GM19438 (cell line): ENCODE measurements around the gene TRAF3IP3.
"Not testable (repeated sequence)": the region's sequence is repeated elsewhere in the genome, so short reads cannot be mapped to it uniquely, and the experiment has no call there.

Experiments used
- ATAC-seq: cut with Tn5 transposase; IDR thresholded peaks from one replicate; pipeline ENCODE4 v1.9.1; 2021; ENCODE audit warnings: low read depth; ENCODE audit not compliant: unreplicated experiment

The TRAF3IP3 gene

DNA sequence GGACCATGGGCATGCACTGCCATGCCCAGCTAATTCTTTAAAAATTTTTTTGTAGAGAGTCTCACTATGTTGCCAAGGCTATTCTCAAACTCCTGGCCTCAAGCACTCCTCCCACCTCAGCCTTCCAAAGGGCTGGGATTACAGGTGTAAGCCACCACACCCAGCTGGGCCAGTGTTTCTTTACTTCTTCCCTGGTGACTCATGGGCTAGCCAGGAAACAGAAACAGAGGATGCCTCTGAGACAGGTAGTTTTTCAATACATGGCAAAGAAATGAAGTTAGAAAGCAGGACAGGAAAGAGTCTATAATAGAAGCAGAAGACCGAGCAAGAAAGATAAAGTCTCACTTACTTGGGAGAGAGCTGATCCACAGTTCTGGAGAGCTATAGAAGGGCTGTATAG is 36.1 kb downstream of the TRAF3IP3 start:
- ATAC-seq, result no peak

DNA sequence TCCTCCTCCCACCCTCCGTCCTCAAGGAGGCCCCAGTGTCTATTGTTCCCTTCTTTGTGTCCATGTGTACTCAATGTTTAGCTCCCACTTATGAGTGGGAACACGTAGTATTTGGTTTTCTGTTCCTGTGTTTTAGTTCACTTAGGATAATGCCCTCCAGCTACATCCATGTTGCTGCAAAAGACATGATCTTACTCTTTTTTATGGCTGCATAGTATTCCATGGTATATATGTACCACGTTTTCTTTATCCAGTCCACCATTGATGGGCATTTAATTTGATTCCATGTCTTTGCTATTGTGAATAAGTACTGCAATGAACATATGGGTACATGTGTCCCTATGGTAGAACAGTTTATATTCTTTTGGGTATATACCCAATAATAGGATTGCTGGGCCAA is 37.9 kb downstream of the TRAF3IP3 start:
- ATAC-seq, result not testable (repeated sequence)

DNA sequence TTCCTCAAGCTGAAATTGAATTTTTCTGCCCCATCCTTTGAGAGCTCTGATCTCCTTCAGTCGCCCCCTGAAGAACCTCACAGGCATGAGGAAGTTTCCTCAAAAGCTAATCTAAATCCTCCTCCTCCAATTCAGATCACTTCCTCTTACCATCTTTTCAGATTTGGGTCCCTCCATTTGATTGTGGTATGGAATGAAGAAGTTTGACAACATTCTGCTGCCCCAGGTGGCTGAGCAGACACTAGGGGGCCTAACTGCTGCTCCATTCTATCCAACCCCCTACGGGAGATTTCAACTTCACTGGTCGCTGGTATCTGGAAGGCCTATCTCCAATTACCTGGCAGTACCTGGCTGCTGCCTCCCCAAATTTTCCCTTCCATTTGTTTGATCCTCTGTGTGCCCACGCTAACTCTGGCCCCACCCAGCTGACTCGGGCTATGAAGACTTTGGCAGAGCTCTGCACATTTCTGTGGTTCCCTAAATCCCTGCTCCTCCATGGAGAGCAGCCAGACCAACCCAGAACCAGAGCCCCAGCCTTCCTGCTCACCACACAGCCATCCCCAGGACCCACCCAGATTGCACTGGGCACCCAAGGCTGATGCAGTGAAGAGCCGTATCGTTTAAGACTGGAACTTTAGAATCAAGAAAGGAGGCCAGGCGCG is 42.3 kb downstream of the TRAF3IP3 start:
- ATAC-seq, result no peak

DNA sequence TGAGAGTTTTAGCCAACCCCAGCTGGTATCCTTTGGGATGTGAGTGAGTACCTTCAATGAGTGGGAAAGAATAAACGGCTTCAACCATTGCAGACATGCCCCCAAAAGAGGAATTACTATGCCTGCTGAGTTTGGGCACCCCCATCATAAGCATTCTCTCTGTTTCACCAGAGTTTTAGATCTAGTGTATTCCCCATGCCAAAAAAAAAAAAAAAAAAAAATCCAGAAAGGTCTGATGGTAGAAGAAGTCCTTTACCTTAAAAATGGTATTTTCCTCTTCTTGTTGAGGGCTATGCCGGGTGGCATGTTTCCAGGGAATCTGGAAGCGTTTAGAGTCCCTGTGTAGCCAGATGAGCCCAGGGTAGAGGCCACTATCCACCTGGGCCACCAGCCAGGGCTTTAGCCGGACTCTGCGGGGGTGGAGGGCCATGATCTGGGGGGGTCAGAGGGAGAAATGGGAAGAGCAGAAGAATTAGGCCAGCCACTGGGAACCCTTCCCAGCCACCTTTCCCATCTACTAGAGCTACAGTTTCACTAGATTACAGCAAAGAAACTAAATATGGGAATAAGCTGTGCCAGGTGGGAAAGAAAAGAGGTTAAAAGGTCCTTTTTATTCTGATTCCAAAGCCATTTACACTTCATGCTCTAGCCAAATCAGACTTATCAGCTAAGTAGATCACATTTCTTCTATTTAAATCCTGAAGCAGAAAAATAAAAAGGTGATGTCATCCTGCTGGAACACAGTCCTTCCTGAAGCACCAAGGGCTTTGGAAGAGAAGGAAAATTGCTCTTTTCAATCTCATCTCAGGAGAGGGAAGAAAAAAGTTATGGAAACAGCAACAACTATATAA is 45.4 kb downstream of the TRAF3IP3 start:
- no peak for ATAC-seq

DNA sequence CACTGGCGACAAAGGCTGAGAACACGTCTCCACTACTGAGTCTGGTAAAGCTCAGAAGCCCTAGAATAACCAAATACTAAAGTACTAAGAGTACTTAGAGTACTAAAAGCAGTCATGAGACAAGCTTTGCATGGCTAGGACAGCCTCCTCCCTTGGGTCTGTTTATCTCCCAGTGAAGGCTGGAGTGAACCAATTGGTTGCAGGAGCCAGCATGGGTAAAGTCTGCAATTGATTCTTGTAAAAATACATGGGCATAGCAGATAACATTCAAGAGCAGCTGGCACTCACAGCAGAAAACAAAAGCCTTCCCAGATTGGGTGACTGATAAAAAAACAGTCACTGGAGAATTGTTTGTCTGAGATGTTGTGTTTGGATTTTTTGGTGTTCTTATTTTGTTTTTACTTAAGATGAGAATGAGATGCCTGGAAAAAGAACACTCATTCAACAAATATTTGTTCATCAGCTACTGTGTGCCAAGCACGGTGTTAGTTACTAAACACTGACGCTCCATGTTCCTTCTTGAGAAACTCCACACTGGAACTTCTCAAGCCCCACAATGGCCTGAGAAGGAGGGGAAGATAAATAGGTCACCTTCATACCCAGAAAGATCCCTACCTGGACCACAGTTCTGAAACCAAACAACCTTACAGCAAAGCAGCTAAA is 46.4 kb downstream of the TRAF3IP3 start:
- ATAC-seq, result no peak

GRCh38 chr1:209802780-209803152 is 46.9 kb downstream of the TRAF3IP3 start:
- ATAC-seq, result no peak

DNA sequence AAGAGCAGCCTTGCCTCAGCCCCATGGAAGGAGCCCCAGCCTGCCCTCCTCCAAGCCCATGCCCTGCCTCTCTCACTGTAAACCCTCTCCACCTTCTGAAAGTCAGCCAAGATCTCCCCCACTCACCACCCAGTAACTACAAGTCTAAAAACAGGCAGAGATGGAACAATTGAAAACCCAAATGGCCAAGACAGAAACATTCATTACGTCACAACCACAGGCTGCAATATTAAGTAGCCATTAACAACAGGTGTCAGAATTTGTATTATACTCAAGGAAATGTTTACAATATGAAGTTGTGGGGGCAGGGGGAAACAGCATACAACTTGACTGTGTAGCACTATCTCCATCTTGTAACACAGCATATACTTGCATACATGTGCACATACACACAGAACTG is 47.7 kb downstream of the TRAF3IP3 start:
- no peak for ATAC-seq

GRCh38 chr1:209805341-209805781 is 49.5 kb downstream of the TRAF3IP3 start:
- no peak for ATAC-seq

- ATAC-seq, result peak; percentile 98
These were observed 50.3 kb downstream of the TRAF3IP3 start, which contains the start of gene IRF6 for GRCh38 chr1:209805875-209806760. Gene IRF6 (minus strand): TSS chr1:209806142. CDS start chr1:209801413, 4,729 bp downstream.

DNA sequence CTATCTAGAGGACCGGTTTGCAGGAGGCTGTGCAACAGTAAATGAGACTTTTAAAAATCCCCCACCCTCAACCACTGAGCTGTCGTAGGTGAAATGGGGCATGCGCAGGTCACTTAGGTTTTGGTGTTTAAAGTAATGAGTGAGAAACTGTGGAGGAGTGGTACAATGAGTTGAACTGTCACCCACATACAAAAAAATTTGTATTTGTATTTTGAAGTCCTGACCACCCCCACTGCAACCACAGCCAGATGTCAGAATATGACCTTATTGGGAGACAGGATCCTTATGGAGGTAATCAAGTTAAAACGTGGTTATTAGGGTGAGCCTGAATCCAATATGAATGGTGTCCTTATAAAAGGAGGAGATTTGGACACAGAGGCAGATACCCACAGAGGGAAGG is 51.7 kb downstream of the TRAF3IP3 start:
- ATAC-seq, result no peak

DNA sequence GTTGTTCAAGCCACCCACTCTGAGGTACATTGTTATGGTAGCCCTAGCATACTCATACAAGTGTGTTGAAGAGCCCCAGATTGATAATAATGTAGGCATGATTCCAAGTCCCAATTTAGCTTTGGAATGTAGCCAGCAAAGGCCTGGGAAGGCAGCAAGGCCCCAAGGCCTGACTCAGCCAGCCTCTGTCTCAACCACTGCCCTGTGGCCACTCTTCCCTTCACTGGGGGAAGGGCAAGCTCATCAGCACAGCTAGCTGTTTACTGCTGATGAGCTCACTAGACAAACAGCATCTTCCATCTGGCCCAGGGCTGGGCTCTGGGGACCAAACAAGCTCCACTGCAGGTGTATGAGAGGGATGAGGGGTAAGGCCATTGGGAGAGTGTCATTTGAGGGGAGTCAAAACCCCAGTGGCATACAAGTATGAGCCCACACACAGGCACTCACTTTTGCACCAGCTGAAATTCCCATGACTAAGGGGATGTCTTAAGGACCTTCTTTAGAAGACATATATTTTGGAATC is 52.3 kb downstream of the TRAF3IP3 start:
- ATAC-seq, result no peak

DNA sequence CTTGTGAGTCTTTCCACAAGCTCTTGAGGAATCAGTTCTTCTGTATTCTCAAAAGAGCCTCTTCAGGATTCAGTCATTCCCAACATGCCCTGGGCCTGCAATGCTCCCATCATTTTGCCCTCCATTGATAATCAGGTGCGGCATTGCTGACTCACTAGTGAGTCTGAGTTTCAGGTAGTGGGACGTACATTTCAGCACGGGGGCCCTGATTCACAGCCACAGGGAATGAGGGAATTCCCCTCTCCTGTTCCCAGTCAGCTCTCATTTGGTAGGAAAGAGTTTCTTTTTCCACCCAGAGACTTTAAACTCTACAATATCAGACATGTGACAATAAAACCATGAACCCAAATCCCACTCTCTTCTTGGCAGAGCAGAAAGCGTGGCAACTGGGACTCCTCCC is 53.8 kb downstream of the TRAF3IP3 start:
- no peak for ATAC-seq

DNA sequence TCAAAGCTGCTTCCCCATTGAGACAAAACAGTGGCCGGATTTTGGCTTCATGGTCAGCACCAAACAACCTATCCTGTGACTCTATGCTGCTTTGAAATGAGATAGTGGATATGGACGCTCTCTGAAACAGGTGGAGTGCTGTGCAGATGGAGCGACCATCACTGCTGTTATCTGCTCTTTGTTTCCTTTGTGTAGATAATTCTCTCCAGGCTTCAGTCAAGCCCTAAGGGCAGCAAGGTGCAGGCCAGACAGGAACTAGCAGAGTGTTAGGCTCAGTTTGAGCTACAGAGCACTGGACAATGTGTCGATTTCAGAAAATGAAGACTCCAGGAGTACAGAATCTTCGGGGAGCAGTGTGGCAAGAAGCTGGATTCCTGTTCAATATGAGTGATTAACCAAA is 54.9 kb downstream of the TRAF3IP3 start:
- ATAC-seq, result no peak

GRCh38 chr1:209813902-209814301 is 58.0 kb downstream of the TRAF3IP3 start:
- no peak for ATAC-seq

DNA sequence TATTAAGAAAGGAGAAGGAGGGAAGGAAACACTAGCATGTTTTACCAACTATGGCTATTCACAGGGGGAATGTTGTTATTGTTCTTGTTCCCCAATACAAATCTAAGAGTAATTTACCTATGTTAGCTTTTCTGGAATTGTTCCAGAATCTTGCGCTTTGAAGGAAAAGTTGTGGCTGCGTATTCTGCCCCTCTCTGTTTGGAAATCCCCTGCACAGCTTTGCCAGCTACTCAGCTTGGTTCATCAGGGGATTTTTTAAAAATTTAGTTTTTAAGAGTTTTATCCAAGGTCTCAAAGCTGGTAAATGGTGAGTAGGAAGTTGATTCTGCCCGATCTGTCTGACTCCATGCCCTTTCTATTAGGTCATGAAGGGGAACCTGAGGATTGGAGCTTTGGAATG is 59.6 kb downstream of the TRAF3IP3 start:
- ATAC-seq, result no peak

DNA sequence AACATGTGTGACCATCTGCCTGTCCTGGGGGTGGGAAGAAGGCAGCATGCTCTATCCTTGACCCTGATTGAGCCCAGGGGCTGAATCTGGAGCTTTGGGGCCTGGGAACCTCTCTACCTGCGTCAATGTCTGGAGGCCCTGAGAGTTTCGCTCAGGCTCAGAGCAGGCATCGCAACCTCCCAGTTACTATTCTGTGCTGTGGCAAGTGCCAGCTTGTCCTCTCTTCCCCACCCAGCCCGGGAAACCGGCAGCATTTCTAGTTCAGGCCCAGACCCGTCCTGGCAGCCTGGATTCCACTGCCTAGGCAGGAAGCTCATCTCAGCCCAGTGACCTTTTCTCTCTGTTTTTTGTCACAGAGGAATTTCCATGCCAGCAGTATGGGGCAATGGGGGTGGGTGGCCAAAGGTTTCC is 60.1 kb downstream of the TRAF3IP3 start:
- ATAC-seq, result no peak

DNA sequence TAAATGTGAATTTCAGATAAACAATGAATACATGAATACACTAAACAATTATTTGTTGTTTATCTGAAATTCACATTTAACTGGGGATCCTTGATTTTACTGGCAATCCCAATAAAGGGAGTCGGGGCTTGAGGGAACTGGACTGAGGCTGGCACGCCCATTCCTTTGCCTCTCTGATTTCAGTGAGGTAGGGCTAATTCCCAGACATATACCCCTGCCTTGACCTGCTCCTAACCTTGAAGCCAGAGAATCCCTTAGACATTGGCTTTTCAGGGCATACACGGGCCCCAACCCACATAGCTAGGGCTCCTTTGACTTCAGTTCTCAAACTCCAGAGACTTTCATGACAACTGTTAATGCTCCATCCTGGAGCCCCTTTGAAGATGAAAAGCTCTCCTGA is 61.1 kb downstream of the TRAF3IP3 start:
- no peak for ATAC-seq

DNA sequence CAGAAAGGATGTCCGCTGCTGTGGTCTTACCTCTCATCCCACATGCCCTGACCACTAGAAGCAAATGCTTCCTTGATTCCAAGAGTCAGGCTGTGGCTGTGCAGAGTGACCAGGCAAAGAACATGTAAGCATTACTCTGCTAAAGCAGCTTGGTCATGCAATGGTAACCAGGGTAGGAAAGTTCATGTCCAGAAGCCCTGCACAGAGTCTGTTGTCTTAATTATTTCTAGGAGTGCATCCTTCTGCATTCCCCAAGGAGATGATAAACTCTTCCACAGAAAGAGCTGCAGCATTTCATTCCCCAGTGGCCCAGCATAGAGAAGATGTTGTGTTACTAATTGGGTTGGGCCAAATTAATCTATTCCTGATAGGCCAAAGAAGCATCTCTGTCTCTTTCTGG is 61.8 kb downstream of the TRAF3IP3 start:
- no peak for ATAC-seq

GRCh38 chr1:209819058-209819457 is 63.2 kb downstream of the TRAF3IP3 start:
- no peak for ATAC-seq

DNA sequence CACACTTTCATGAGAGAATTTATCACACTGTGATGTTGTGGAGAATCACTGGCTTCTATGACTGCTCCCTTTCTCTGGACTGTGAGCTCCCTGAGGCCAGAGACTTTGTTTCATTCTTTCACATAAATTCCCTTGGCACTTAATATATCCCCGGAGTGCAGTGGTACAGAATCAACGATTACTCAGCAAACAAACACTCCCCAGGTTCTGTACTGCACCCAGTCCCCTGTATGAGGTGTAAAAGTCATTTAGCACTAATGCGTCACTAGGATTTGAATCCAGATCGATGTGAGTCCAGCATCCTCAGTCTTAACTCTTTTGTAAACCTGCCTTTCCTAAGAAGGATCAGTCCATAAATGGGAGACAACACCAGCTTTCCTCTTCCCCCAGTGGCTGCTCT is 65.1 kb downstream of the TRAF3IP3 start:
- no peak for ATAC-seq
